H1 (cell line): Measurements from ENCODE around the gene AVPR2. TPM values are rescaled to one million over a fixed set of nuclear protein-coding genes. Genes with fewer than 3 reads are reported as not detected.

Experiments used
- CHD2 ChIP-seq: IDR thresholded peaks from 2 replicates; pipeline ENCODE4 v1.6.1; 2012; ENCODE audit warnings: low read length, improper control_type of control experiment
- CREB1 ChIP-seq: IDR thresholded peaks from 2 replicates; pipeline ENCODE4 v1.6.1; 2012; ENCODE audit warnings: inconsistent platforms
- HDAC2 ChIP-seq, 2 experiments: fragments of 300-600 bp in 1 of 2; sonication (generic) in 1 of 2; IDR thresholded peaks; 2 replicates each; pipeline ENCODE4 v1.6.1; 2011 to 2012; ENCODE audit warnings: low read depth in 2 of 2, low read length in 2 of 2, mild to moderate bottlenecking in 2 of 2, moderate library complexity in 2 of 2, borderline replicate concordance in 1 of 2, inconsistent platforms in 1 of 2
- KDM1A ChIP-seq: fragments of 200-600, 300-600 bp; sonication (generic); IDR thresholded peaks from 2 replicates; pipeline ENCODE4 v1.7.1; 2016; ENCODE audit warnings: mild to moderate bottlenecking, low read length, borderline replicate concordance
- SP1 ChIP-seq: IDR thresholded peaks from 2 replicates; pipeline ENCODE4 v1.6.1; 2011; ENCODE audit warnings: low read depth, low read length
- polyA plus RNA-seq, 7 experiments: library from polyadenylated mRNA; depleted of rRNA in 3 of 7; stranded (reverse) in 5 of 7; unstranded in 2 of 7; fragments of >200 nt in 5 of 7; fragments of 200-250 nt in 2 of 7; gene quantifications; 1 replicate in 5 of 7; 2 replicates in 1 of 7; 4 replicates in 1 of 7; pipeline versions ENCODE4 v1.2.1 to v1.2.3, GENCODE V29; 2011 to 2013; ENCODE audit warnings: missing spikeins in 2 of 7, mixed read lengths in 2 of 7
- total RNA-seq: library from RNA; stranded (reverse); fragmentation: NEBNext Ultra II Directional; extraction: Animal tissue kit (Norgen Biotek cat#: 25700); gene quantifications from 2 replicates; pipeline ENCODE4 v1.2.1, GENCODE V29; 2021
- TF ChIP-seq, protein P1 (sequence below): IDR thresholded peaks from 2 replicates; pipeline ENCODE4 v1.6.1; 2011; ENCODE audit warnings: low read depth, mild to moderate bottlenecking, low read length; ENCODE audit not compliant: insufficient read depth
- TF ChIP-seq, protein P2 (sequence below): fragments of 300-600 bp; sonication (generic); IDR thresholded peaks from 2 replicates; pipeline ENCODE4 v1.7.1; 2012; ENCODE audit warnings: low read length, moderate library complexity, mild to moderate bottlenecking, inconsistent platforms; ENCODE audit not compliant: insufficient replicate concordance

AVPR2 gene
- total and polyA plus RNA-seq, 2 of the 8 experiments (the other 6 are each of a cell fraction or from before 2014, with no cell fraction given): 0.09 TPM; not detected in 1

DNA sequence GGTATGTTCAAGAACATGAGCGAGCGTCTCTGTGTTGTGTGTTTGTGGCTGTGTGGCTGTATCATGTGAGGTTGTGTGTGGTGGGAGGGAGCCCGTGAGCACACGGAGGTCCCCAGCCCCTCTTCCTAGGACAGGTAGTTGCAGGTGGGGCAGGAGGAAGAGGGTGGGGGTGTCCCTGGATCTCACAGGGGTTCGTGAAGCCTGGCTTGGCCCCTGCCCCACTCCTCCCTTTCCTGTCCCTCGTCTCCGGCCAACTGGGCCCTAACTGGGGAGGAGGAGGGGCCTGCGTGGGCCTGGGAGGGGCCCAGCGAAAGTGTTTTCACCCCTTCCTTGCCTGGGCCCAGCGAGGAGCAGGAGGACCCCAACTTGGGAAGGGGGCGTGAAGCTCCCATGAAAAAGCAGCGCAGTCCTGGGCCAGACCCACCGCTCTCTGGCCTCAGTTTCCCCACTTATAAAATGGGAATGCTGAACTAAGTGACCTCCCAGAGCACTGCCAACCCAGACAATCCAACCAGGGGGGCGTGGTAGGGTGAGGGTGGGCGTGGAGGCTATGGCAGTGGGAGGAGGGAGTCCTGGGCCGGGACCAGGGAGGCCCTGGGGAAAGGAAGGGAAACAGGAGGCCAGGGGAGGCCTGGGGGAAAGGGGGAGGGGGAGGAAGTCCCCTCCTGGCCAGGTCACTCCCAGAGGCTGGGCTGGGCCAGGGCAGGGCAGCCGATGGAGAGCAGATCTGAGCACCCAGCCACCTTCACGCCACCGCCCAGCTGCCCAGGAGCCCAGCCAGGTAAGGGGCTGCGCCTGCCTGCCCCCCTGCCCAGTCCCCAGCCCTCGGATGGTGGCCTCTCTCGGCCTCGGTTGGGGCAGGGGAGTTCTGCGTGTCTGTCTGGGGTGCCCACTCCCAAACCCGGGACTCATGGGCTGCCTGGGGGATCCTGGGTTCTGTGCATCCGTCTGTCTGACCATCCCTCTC lies at the start of gene AVPR2 (continued):
- TF ChIP-seq HDAC2 (IDR thresholded peaks at IDR 0.05; ENCODE audit: borderline replicate concordance in 1 of 2, low read depth in 2 of 2, low read length in 2 of 2) (no peak), CREB1 (no peak), SP1 (no peak), KDM1A (no peak), CHD2 (no peak)
- TF ChIP-seq, protein P1, sequence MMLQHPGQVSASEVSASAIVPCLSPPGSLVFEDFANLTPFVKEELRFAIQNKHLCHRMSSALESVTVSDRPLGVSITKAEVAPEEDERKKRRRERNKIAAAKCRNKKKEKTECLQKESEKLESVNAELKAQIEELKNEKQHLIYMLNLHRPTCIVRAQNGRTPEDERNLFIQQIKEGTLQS: no peak
- TF ChIP-seq, protein P2, sequence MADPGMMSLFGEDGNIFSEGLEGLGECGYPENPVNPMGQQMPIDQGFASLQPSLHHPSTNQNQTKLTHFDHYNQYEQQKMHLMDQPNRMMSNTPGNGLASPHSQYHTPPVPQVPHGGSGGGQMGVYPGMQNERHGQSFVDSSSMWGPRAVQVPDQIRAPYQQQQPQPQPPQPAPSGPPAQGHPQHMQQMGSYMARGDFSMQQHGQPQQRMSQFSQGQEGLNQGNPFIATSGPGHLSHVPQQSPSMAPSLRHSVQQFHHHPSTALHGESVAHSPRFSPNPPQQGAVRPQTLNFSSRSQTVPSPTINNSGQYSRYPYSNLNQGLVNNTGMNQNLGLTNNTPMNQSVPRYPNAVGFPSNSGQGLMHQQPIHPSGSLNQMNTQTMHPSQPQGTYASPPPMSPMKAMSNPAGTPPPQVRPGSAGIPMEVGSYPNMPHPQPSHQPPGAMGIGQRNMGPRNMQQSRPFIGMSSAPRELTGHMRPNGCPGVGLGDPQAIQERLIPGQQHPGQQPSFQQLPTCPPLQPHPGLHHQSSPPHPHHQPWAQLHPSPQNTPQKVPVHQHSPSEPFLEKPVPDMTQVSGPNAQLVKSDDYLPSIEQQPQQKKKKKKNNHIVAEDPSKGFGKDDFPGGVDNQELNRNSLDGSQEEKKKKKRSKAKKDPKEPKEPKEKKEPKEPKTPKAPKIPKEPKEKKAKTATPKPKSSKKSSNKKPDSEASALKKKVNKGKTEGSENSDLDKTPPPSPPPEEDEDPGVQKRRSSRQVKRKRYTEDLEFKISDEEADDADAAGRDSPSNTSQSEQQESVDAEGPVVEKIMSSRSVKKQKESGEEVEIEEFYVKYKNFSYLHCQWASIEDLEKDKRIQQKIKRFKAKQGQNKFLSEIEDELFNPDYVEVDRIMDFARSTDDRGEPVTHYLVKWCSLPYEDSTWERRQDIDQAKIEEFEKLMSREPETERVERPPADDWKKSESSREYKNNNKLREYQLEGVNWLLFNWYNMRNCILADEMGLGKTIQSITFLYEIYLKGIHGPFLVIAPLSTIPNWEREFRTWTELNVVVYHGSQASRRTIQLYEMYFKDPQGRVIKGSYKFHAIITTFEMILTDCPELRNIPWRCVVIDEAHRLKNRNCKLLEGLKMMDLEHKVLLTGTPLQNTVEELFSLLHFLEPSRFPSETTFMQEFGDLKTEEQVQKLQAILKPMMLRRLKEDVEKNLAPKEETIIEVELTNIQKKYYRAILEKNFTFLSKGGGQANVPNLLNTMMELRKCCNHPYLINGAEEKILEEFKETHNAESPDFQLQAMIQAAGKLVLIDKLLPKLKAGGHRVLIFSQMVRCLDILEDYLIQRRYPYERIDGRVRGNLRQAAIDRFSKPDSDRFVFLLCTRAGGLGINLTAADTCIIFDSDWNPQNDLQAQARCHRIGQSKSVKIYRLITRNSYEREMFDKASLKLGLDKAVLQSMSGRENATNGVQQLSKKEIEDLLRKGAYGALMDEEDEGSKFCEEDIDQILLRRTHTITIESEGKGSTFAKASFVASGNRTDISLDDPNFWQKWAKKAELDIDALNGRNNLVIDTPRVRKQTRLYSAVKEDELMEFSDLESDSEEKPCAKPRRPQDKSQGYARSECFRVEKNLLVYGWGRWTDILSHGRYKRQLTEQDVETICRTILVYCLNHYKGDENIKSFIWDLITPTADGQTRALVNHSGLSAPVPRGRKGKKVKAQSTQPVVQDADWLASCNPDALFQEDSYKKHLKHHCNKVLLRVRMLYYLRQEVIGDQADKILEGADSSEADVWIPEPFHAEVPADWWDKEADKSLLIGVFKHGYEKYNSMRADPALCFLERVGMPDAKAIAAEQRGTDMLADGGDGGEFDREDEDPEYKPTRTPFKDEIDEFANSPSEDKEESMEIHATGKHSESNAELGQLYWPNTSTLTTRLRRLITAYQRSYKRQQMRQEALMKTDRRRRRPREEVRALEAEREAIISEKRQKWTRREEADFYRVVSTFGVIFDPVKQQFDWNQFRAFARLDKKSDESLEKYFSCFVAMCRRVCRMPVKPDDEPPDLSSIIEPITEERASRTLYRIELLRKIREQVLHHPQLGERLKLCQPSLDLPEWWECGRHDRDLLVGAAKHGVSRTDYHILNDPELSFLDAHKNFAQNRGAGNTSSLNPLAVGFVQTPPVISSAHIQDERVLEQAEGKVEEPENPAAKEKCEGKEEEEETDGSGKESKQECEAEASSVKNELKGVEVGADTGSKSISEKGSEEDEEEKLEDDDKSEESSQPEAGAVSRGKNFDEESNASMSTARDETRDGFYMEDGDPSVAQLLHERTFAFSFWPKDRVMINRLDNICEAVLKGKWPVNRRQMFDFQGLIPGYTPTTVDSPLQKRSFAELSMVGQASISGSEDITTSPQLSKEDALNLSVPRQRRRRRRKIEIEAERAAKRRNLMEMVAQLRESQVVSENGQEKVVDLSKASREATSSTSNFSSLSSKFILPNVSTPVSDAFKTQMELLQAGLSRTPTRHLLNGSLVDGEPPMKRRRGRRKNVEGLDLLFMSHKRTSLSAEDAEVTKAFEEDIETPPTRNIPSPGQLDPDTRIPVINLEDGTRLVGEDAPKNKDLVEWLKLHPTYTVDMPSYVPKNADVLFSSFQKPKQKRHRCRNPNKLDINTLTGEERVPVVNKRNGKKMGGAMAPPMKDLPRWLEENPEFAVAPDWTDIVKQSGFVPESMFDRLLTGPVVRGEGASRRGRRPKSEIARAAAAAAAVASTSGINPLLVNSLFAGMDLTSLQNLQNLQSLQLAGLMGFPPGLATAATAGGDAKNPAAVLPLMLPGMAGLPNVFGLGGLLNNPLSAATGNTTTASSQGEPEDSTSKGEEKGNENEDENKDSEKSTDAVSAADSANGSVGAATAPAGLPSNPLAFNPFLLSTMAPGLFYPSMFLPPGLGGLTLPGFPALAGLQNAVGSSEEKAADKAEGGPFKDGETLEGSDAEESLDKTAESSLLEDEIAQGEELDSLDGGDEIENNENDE: no peak
- TF ChIP-seq, all 59 proteins: peak for 0
